GM12878 (cell line): ENCODE results near the gene FAM210A. TPM values are rescaled to one million over a fixed set of nuclear protein-coding genes. Genes with fewer than 3 reads are reported as not detected.
A peak's percentile ranks its signal among the peaks of the same experiment; 100 is the strongest.

Experiments
- ATF7 ChIP-seq: fragments of 450-650 bp; IDR thresholded peaks from 2 replicates; pipeline ENCODE4 v1.6.1; 2016; ENCODE audit warnings: low read depth, mild to moderate bottlenecking
- BMI1 ChIP-seq: fragments of 450-650 bp; IDR thresholded peaks from 2 replicates; pipeline ENCODE4 v1.6.1; 2016; ENCODE audit warnings: mild to moderate bottlenecking, moderate library complexity, borderline replicate concordance
- BRCA1 ChIP-seq: IDR thresholded peaks from 2 replicates; pipeline ENCODE4 v1.6.1; 2011; ENCODE audit warnings: low read depth, low read length, improper control_type of control experiment
- CHD1 ChIP-seq: IDR thresholded peaks from 2 replicates; pipeline ENCODE4 v1.6.1; 2012; ENCODE audit warnings: low read depth, low read length, improper control_type of control experiment
- CHD4 ChIP-seq: fragments of 200-600 bp; sonication (generic); IDR thresholded peaks from 2 replicates; pipeline ENCODE4 v1.6.1; 2016; ENCODE audit warnings: mild to moderate bottlenecking
- DPF2 ChIP-seq: fragments of 450-650 bp; IDR thresholded peaks from 2 replicates; pipeline ENCODE4 v1.6.1; 2017; ENCODE audit warnings: mild to moderate bottlenecking
- ELK1 ChIP-seq: IDR thresholded peaks from 2 replicates; pipeline ENCODE4 v1.6.1; 2012; ENCODE audit warnings: low read depth, low read length, improper control_type of control experiment
- ESRRA ChIP-seq: IDR thresholded peaks from 2 replicates; pipeline ENCODE4 v1.6.1; 2012; ENCODE audit warnings: mild to moderate bottlenecking, low read length, improper control_type of control experiment
- FOS ChIP-seq: IDR thresholded peaks from 3 replicates; pipeline ENCODE4 v1.6.1; 2011; ENCODE audit warnings: borderline replicate concordance; ENCODE audit not compliant: insufficient read length; ENCODE audit errors: extremely low read depth
- PML ChIP-seq: IDR thresholded peaks from 2 replicates; pipeline ENCODE4 v1.6.1; 2012; ENCODE audit warnings: low read length, inconsistent platforms
- POU2F2 ChIP-seq: IDR thresholded peaks from 3 replicates; pipeline ENCODE4 v1.6.1; 2011; ENCODE audit warnings: low read depth, mild to moderate bottlenecking, low read length, borderline replicate concordance
- SRF ChIP-seq, 2 experiments: IDR thresholded peaks; 2 replicates each; pipeline ENCODE4 v1.6.1; 2011; ENCODE audit warnings: low read depth in 2 of 2, low read length in 2 of 2, mild to moderate bottlenecking in 1 of 2, moderate library complexity in 1 of 2
- ZBTB40 ChIP-seq: fragments of 450-650 bp; IDR thresholded peaks from 2 replicates; pipeline ENCODE4 v1.6.1; 2016; ENCODE audit warnings: mild to moderate bottlenecking, moderate library complexity, borderline replicate concordance
- polyA plus RNA-seq, 11 experiments: library from polyadenylated mRNA; depleted of rRNA in 4 of 11; unstranded in 6 of 11; stranded (reverse) in 5 of 11; fragments of >200 nt; fragmentation: Nextera tagmentation in 4 of 11; fragmentation: Illumina TruSeq in 1 of 11; extraction: Ambion mirVana in 4 of 11; extraction: Trizol in 1 of 11; gene quantifications; 1 replicate in 1 of 11; 2 replicates in 10 of 11; pipeline versions ENCODE4 v1.2.1 to v1.2.3, GENCODE V29; 2011 to 2016; ENCODE audit warnings: inconsistent platforms in 2 of 11, missing spikeins in 2 of 11, low read depth in 1 of 11
- total RNA-seq, 4 experiments: library from RNA; depleted of rRNA in 3 of 4; stranded (reverse); fragments of >200 nt in 3 of 4; fragmentation: Illumina TruSeq in 1 of 4; extraction: Trizol in 1 of 4; gene quantifications; 2 replicates each; pipeline versions ENCODE4 v1.2.1 to v1.2.3, GENCODE V29; 2013 to 2021
- TF ChIP-seq, protein P1 (sequence below): IDR thresholded peaks from 2 replicates; pipeline ENCODE4 v1.6.1; 2012; ENCODE audit warnings: low read depth, low read length, improper control_type of control experiment
- TF ChIP-seq, protein P2 (sequence below): fragments of 150-350 bp; IDR thresholded peaks from 2 replicates; pipeline ENCODE4 v1.6.1; 2014; ENCODE audit warnings: mild to moderate bottlenecking, low read depth, low read length
- TF ChIP-seq, protein P3 (sequence below): IDR thresholded peaks from 2 replicates; pipeline ENCODE4 v1.6.1; 2012; ENCODE audit warnings: improper control_type of control experiment, low read depth, low read length; ENCODE audit not compliant: insufficient replicate concordance

The FAM210A gene
- total and polyA plus RNA-seq, 10 of the 15 experiments (the other 5 are each of a cell fraction or from before 2014, with no cell fraction given) = 10.3 to 56.3 (median 17.7) TPM

DNA sequence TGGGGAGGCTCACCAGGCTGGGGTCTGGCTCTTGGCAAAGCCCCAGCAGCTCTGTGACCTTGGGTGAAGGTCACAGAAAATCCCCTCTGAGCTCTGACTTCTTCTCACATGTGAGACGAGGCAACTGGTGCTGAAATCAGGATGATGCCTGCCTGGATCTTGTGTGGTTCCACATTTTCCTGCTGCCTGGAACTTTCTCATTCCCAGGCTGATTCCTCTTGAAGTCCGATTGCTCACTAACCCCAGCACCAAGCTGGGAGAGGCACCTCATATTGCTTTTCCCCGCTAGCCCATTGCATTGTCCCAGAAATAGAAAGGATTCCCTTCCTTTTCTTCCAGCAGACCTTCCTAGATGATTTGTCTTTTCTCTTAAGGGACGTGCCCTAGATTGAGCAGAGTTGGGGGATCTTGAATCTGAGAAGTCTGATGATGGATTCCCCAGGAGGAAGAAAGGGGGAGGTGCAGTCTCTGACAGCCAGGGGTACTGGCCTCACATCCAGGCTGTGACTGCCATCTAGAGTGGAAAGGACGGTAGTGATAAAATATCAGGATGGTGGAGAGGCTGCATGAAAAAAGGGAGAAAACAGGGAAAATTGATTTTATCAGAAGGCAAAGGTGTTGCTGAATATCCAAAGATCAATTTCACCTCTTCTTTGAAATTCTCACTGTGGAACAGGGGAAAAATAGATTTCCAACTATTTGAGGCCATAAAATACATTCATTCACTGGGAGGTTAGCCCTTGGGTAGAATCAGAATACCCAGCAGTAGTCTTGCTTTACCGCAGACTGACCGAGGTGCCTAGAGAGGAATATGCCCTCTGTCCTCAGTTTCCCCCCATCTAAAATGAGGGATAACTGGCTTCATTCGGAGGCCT lies 96.3 kb downstream of the FAM210A start (continued):
- no peak for TF ChIP-seq FOS
- TF ChIP-seq BRCA1 = no peak
- TF ChIP-seq ZBTB40 = no peak
- no peak for TF ChIP-seq CHD4
- TF ChIP-seq ELK1 = no peak
- no peak for TF ChIP-seq ATF7
- TF ChIP-seq SRF (IDR thresholded peaks at IDR 0.05; ENCODE audit: low read depth in 2 of 2, low read length in 2 of 2) = no peak
- TF ChIP-seq ESRRA = peak; percentile 91
- peak; percentile 46; the same call in 1 of the 3 replicates for TF ChIP-seq POU2F2
- TF ChIP-seq CHD1 = no peak
- TF ChIP-seq, protein P1, sequence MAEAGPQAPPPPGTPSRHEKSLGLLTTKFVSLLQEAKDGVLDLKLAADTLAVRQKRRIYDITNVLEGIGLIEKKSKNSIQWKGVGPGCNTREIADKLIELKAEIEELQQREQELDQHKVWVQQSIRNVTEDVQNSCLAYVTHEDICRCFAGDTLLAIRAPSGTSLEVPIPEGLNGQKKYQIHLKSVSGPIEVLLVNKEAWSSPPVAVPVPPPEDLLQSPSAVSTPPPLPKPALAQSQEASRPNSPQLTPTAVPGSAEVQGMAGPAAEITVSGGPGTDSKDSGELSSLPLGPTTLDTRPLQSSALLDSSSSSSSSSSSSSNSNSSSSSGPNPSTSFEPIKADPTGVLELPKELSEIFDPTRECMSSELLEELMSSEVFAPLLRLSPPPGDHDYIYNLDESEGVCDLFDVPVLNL = no peak
- TF ChIP-seq PML = no peak
- TF ChIP-seq, protein P2, sequence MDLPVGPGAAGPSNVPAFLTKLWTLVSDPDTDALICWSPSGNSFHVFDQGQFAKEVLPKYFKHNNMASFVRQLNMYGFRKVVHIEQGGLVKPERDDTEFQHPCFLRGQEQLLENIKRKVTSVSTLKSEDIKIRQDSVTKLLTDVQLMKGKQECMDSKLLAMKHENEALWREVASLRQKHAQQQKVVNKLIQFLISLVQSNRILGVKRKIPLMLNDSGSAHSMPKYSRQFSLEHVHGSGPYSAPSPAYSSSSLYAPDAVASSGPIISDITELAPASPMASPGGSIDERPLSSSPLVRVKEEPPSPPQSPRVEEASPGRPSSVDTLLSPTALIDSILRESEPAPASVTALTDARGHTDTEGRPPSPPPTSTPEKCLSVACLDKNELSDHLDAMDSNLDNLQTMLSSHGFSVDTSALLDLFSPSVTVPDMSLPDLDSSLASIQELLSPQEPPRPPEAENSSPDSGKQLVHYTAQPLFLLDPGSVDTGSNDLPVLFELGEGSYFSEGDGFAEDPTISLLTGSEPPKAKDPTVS = no peak
- TF ChIP-seq DPF2 = no peak
- no peak for TF ChIP-seq BMI1
- TF ChIP-seq, protein P3, sequence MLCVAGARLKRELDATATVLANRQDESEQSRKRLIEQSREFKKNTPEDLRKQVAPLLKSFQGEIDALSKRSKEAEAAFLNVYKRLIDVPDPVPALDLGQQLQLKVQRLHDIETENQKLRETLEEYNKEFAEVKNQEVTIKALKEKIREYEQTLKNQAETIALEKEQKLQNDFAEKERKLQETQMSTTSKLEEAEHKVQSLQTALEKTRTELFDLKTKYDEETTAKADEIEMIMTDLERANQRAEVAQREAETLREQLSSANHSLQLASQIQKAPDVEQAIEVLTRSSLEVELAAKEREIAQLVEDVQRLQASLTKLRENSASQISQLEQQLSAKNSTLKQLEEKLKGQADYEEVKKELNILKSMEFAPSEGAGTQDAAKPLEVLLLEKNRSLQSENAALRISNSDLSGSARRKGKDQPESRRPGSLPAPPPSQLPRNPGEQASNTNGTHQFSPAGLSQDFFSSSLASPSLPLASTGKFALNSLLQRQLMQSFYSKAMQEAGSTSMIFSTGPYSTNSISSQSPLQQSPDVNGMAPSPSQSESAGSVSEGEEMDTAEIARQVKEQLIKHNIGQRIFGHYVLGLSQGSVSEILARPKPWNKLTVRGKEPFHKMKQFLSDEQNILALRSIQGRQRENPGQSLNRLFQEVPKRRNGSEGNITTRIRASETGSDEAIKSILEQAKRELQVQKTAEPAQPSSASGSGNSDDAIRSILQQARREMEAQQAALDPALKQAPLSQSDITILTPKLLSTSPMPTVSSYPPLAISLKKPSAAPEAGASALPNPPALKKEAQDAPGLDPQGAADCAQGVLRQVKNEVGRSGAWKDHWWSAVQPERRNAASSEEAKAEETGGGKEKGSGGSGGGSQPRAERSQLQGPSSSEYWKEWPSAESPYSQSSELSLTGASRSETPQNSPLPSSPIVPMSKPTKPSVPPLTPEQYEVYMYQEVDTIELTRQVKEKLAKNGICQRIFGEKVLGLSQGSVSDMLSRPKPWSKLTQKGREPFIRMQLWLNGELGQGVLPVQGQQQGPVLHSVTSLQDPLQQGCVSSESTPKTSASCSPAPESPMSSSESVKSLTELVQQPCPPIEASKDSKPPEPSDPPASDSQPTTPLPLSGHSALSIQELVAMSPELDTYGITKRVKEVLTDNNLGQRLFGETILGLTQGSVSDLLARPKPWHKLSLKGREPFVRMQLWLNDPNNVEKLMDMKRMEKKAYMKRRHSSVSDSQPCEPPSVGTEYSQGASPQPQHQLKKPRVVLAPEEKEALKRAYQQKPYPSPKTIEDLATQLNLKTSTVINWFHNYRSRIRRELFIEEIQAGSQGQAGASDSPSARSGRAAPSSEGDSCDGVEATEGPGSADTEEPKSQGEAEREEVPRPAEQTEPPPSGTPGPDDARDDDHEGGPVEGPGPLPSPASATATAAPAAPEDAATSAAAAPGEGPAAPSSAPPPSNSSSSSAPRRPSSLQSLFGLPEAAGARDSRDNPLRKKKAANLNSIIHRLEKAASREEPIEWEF = no peak
